Activated gamma-delta T cell treated with anti-CD3 and anti-CD28 coated beads, Interleukin-2, amount 50 U/mL, for 16 hours (primary cell): ENCODE measurements around the gene RNF44.
"Not testable (repeated sequence)": the region's sequence is repeated elsewhere in the genome, so short reads cannot be mapped to it uniquely, and the experiment has no call there.

ENCODE experiments used
- DNase-seq: peaks from one replicate; pipeline ENCODE4 v3.0.0-alpha.2; 2020; ENCODE audit warnings: low read depth

RNF44 gene

DNA sequence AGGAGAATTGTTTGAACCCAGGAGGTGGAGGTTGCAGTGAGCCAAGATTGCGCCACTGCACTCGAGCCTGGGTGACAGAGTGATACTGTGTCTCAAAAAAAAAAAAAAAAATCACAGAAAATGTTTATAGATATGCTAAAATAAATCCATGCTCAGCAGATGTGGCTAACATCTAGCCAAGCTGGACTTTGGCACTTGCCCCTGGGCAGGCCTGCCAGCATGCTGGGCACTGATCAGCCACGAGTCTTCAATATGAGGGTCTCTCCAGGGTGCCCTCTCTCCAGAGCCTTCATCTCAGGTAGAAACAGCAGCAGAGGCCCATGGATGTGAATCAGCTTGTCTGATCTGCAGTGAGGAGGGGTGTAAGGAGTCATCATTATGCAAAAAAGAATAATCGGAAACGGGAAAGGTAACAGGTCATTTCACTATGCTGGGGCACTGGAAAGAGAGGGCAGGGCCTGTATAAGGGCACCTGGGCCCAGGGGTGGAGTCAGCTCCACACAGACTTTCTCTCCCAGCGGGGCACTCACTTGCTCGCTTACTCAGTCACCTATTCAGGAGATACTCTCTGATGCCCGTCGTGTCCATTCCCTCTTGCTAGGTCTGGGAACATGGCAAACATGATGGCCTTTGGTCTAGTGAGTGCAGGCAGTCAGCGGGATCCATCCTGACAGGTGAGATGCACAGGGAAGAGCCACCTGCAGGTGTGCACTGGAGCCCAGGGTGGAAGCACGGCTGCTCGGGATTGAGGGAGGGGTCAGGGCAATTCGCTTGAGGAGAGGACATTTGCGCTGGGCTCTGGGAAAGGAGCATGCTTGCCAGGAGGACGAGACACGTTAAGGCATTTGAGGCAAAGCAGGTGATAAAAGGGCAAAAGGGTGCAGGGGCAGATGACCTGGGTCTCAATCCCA is 17.1 kb downstream of the RNF44 start:
- no peak for DNase-seq

DNA sequence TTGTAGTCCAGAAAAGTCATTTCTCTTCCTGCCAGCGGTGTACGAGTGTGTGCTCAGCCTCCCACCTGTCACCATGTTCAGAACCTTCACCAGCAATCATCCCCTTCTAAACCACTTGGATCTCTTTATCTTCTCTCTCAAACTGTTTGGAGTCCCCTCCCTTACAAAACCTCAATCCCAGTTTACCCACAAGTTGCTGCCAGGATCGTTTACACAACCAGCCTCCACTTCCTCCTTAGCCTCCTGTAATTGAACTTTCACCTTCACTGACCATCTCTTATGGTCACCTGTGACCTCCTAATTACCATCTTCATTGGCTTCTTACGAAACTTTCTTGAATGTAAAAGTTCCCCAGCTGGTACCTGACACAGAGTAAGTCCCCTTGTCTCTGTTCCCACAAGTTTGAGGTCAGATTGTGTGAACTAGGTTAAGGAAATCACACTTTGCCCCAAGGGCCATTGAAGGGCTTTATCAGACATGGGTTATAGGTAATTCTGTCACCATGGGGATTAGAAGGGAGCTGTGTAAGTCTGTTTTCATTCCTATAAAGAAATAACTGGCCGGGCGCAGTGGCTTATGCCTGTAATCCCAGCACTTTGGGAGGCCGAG is 20.0 kb downstream of the RNF44 start:
- DNase-seq: no peak

DNA sequence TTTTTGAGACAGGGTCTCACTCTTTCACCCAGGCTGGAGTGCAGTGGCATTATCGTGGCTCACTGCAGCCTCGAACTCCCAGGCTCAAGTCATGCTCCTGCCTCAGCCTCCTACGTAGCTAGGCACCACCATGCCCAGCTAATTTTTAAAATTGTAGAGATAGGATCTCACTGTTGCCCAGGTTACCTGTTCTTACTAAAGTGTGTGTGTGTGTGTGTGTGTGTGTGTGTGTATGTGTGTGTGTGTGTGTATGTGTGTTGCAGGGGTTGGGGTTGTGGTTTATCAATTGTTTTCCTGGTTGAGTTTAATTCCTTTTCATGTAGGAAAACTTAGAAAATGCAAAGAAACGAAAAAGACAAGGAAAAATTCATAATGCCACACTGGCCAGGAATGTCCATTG is 21.8 kb downstream of the RNF44 start:
- DNase-seq: no peak

DNA sequence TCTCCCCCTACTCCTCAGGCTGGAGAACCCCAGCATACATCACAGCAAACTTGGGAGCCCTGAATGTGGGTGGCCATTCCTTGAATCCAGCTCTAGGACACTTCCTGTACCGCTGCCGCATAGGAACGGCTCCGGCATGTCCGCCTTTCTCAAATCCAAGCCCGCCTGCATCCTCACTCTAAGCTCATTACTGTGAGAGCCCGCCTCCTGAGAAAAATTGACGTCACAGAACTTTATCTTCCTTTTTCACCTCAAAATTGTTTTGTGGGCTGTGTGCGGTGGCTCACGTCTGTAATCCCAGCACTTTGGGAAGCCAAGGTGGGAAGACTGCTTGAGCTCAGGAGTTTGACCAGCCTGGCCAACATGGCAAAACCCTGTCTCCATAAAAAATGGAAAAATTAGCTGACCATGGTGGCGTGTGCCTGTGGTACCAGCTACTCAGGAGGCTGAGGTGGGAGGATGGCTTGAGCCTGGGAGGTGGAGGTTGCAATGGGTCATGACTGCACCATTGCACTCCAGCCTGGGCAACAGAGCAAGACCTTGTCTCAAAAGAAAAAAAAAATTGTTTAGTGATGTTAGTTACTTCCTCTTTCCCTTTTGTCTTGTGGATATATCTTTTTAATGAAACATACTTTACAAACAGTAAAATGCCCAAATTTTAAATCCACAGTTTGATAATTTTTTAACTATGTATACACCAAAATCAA is 22.8 kb downstream of the RNF44 start:
- no peak for DNase-seq

DNA sequence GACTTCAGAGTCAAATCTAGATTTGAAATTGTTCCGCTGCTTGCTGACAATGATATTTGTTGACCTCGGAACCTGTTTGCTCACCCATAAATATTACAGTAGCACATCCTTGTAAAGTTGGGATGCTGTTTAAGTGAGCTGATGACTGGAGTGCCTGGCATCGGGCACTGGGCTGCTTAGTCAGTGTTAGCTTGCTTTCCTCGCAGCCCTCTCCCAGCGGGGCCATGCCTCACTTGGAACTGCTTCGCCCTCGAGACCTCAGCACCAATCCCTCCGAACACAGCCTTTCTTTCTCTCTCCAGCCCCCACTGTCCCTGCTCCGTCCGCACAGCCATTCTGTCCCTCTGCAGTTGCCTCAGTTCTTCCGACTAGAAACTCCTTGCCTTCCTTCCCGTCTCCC is 23.4 kb downstream of the RNF44 start:
- no peak for DNase-seq

DNA sequence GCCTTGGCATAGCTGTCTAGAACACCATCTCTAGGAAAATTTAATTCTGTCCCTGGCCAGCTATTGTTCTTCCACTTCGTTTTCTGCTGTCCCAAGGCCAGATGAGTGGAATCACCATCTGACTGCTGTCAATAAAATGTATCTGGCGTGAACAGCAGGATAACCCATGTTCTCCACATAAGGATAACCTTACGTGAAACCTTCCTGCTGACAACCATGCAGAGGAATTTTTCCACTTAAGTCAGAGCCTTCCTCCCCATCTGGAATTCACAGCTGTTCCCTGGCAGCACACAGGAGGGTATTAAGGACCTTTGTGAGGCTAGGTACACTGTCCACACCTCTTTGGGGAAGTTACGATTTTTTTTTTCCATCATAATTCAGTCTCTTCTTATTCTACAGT is 28.6 kb downstream of the RNF44 start:
- no peak for DNase-seq

DNA sequence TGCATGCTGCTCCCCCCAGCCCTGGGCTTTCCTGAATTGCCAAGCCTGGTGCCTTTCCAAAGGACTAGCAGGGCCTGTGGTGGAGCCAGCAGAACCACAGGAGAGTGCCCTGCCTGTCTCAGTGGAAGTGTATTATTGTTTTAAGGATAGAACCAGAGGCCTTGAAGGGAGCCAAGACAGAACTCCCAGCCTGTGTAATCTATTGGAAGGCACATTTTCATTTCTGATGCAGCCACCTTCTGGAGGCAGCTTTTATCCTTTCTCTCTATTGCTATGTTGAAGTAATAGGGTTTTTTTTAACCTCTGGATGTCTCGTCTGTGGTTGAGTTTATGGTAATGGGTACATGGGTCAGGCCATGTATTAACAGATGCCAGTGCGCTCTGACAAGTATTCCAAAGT is 29.3 kb downstream of the RNF44 start:
- no peak for DNase-seq

DNA sequence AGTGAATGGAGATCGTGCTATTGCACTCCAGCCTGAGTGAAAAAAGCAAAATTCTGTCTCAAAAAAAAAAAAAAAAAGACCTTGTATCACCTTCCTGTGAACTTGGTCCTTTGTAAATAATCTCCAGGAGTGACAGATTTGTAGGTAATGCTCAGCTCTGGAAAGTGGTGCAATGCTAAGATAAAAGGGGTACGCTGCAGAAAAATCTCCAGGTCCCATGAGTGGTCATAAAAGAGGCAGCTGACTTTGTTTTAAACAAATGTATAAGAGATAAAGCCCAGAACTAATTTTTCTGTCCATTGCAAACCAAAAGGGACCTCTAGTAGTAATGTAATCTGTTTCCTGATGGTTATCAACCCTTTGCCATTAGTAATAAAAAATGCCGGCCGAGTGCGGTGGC is 33.7 kb downstream of the RNF44 start:
- no peak for DNase-seq

DNA sequence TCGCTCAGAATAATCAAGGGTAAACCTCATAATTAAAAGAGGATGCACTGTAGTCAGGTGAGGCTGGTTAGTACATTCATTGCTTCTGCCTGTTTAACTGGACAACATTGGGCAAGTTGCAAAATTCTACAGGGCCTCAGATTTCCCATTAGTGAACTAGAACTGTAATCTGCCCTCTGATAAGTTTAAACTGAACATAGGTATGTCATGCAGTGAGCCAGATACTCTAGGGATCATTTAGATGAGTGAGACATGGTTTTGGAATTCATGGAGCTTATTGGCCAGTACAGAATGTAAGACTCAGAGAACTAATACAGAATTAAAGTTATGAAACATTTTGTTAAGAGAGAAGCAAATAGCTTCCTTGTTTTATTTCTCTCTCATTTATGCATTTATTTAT is 35.9 kb downstream of the RNF44 start:
- no peak for DNase-seq

DNA sequence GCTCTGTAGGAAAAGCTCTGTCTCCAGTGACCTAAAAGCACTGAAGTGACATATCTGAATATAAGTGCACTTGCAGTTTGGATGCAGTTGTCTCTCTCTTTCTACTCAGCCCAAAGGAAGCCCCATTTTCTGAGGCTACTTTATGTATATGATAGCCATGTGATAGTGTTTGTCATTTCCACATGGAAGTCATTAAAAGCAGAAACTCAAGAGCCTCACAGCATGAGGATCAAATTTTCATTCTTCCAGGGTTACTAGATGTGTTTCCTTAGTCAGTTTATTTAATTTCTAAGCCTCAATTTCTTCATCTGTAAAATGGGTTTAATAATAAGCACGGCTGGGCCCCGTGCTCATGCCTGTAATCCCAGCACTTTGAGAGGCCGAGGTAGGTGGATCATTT is 36.7 kb downstream of the RNF44 start:
- DNase-seq: no peak

DNA sequence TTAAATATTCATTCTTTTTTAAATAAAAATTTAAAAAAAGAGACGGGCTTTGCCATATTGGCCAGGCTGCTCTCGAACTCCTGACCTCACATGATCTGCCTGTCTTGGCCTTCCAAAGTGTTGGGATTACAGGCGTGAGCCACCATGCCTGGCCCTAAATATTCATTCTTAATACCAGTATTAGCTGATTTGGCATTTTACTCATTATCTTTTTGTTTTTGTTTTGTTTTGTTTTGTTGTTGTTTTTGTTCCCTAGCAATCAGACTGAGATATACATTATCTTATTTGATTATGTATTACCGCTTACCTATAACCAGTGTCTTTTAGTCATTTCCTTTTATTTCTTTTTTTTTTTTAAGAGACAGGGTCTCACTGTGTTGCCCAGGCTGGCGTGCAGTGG is 37.9 kb downstream of the RNF44 start:
- no peak for DNase-seq

DNA sequence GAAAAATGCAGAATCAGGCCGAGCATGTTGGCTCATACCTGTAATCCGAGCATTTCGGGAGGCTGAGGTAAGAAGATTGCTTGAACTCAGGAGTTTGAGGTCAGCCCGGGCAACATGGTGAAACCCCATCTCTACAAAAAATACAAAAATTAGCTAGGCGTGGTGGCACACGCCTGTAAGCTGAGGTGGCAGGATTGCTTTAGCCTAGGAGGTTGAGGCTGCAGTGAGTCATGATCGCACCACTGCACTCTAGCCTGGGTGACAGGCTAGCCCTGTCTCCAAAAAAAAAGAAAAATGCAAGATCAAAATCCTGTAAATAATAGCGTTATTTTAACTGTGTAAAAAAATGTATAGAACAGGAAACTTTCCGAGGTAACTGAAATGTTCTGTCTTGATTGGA is 39.4 kb downstream of the RNF44 start:
- no peak for DNase-seq

DNA sequence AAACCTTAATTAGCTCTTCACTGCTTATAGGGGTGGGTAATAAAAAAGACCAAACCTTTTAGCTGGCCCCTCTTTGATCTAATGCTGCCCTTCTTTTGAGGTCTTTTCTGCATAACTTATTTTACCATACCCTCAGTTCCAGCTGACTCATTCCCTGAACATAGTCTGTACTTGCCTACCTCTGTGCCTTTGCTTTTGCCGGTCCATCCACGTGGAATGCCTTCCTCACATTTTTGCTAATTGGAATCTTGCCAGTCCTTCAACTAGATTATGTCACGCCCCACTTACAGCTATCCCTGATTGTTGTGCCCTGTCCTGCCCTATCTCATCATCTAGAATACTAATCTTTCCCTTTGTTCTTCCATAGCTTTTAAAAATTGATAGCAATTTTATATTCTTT is 44.8 kb downstream of the RNF44 start:
- no peak for DNase-seq

DNA sequence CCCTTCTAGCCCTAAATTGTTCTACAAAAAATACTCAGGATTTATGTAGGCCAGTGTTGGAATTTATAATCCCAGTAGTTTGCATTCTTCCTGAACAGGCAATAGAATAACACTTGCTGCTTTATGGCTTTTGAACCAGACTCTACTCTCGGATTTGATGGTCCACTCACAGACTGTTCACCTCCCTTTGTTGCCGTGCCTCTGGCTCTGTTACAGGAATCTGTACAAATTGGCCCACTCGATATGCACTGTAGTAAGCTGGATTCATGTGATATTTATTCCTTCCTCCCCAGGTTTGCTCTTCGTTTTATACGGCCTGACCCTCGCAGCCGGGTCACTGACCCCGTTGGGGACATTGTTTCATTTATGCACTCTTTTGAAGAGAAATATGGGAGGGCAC is 45.3 kb downstream of the RNF44 start:
- DNase-seq: no peak

DNA sequence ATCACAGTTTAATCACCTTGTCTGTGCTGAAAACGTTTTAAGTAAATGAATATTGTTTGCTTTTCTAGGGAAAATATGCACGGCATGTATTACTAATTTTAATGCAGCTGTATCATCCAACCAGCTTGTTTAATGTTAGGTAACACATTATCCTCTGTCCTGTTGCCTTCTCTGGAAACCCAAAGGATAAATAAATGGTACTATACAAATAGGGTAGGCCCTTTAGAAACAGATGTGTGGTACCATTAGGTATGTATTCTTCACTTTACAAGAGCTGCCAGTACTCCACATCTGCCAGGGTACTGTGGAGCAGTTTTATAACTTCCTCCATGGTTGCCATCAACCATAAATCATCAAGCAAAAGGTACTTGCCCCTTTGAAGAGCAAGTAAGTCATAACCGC is 46.1 kb downstream of the RNF44 start:
- DNase-seq: no peak

DNA sequence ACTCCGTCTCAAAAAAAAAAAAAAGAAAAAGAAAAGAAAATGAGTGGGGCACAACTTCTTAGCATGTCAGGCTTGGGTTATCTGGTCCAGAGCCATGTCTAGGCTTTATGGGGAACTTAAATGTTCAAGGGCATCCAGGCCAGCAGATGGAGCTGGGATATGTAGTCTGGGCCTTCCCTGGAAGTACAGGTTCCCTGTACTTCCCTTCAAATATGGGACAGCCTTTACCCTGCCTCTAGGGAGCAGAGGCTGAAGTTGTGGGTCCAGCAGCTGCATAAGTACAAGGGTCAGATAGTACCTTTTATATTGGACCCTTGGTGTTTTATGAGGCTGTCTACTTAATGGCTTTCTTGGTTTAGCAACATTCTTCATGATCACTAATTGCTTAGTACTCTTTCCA is 46.9 kb downstream of the RNF44 start:
- DNase-seq: no peak

DNA sequence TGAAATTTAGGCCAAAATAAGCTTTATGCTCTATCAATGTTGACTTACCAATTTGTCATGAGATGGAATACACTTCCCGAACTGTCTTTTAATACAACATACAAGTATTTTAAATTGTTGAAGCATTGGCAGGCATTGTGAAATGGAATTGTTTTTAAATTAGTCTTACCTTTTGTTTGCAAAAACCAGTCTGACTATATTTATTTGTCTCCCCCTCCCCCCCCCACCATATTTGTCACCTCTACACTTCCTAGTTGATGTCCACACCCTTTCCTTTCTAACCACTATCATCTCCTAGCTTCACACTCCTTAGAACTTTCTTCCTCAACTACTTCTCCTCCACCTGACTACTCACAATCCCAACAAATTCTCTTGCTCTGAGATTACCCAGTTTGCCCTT is 48.1 kb downstream of the RNF44 start:
- DNase-seq: no peak

DNA sequence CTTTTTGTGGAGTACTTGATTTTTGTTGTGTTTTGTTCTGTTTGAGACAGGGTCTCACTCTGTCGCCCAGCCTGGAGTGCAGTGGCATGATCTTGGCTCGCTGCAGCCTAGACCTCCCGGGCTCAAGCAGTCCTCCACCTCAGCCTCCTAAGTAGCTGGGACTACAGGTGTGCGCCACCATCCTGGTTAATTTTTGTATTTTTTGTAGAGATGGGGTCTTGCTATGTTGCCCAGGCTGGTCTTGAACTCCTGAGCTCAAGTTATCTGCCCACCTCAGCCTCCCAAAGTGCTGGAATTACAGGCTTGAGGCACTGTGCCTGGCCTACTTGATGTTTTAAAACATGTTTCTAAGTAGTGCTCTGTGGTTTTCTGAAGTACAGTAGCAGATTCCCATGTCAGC is 50.0 kb downstream of the RNF44 start:
- not testable (repeated sequence) for DNase-seq

DNA sequence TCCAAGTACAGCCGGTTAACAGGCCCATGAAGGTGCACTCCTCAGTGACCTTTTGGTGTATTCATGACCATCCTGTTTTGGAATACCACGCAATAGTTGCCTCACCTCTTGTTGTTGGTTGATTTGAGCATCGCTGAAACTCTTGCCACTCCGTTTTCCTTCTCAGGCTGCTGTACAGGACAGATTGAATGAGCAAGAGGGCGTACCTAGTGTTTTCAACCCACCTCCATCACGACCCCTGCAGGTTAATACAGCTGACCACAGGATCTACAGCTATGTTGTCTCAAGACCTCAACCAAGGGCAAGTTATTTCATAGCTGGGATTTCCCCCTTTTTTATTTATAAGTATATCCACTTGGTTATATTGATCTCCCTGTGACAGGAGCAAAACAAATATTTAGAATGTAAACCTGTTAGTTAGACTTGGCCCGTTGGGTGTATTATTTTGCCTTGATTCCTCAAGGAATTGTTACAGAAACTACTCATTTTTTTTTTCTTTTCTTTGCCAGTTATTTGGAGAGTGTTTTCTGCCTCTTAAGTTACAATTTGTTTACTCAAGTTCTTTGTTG is 50.9 kb downstream of the RNF44 start:
- no peak for DNase-seq

DNA sequence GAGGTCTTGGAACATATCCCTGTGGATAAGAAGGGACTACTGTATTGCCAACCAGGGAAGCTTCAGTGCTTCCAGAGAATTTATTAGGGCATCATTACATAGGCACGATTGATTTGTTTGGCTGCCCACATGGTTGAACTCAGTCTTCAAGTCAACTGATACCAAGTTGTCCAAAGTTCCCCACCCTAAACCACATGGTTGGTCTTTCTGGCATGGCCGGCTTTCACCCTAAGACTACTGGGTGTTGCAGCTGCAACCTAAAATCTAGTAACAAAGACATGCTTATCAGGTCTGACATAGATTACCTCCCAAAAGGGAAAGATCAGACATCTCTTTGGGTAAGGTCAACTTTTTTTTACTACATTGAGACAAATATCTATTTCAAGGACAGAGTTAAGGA is 52.0 kb downstream of the RNF44 start:
- DNase-seq: no peak

DNA sequence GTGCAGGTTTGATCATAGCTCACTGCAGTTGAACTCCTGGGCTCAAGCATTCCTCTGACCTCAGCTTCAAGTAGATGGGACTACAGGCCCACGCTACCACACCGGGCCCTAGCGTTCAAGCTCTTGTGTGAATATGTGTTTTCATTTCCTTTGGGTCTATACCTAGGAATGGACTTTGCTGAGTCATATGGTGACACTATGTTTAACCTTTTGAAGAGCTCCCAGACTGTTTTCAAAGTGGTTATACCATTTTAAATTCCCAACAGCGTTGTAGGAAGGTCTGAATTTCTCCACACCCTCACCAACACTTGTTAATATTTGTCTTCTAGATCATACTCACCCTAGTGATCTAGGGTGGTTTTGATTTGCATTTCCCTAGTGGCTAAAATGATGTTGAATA is 55.5 kb downstream of the RNF44 start:
- DNase-seq: no peak
